MM.1S (cell line): ENCODE data around the gene INHBE.

Experiments used
- DNase-seq: peaks from one replicate; pipeline ENCODE4 v3.0.0-alpha.2; 2015
- H2AFZ ChIP-seq: fragments of 300-600 bp; sonication (generic); 2 replicates; pipeline ENCODE4 v1.6.0; 2016; ENCODE audit warnings: antibody characterized with exemption, low read length
- H3F3A ChIP-seq: fragments of 300-600 bp; sonication (generic); 2 replicates; pipeline ENCODE4 v1.6.1; 2016; ENCODE audit warnings: mild to moderate bottlenecking, antibody characterized with exemption, low read length, moderate library complexity, mixed read lengths; ENCODE audit not compliant: insufficient read depth
- H3K27ac ChIP-seq: fragments of 300-600 bp; sonication (generic); 2 replicates; pipeline ENCODE4 v1.5.1; 2016; ENCODE audit warnings: mild to moderate bottlenecking, low read length
- H3K27me3 ChIP-seq: fragments of 300-600 bp; sonication (generic); replicated peaks from 2 replicates; pipeline ENCODE4 v1.6.0; 2016; ENCODE audit warnings: low read length; ENCODE audit not compliant: insufficient read depth
- H3K36me3 ChIP-seq: fragments of 300-600 bp; sonication (generic); replicated peaks from 2 replicates; pipeline ENCODE4 v1.6.1; 2016; ENCODE audit warnings: mild to moderate bottlenecking, low read length, mixed read lengths; ENCODE audit not compliant: insufficient read depth
- H3K4me1 ChIP-seq: fragments of 300-600 bp; sonication (generic); 2 replicates; pipeline ENCODE4 v1.6.1; 2016; ENCODE audit warnings: low read length, mixed read lengths
- H3K4me2 ChIP-seq: fragments of 300-600 bp; sonication (generic); 2 replicates; pipeline ENCODE4 v1.6.0; 2016; ENCODE audit warnings: low read depth, low read length
- H3K4me3 ChIP-seq: fragments of 300-600 bp; sonication (generic); 2 replicates; pipeline ENCODE4 v1.5.1; 2016; ENCODE audit warnings: low read length, mixed read lengths
- H3K79me2 ChIP-seq: fragments of 300-600 bp; sonication (generic); 2 replicates; pipeline ENCODE4 v1.6.1; 2016; ENCODE audit warnings: mixed run types, low read length, mixed read lengths
- H3K9ac ChIP-seq: fragments of 300-600 bp; sonication (generic); 2 replicates; pipeline ENCODE4 v1.6.1; 2016; ENCODE audit warnings: low read length, mixed read lengths
- H3K9me2 ChIP-seq: fragments of 300-600 bp; sonication (generic); replicated peaks from 2 replicates; pipeline ENCODE4 v1.6.1; 2016; ENCODE audit warnings: mild to moderate bottlenecking, low read length, mixed read lengths; ENCODE audit not compliant: insufficient read depth
- H3K9me3 ChIP-seq: fragments of 300-600 bp; sonication (generic); replicated peaks from 2 replicates; pipeline ENCODE4 v1.6.1; 2016; ENCODE audit warnings: mild to moderate bottlenecking, low read length, mixed read lengths; ENCODE audit not compliant: insufficient read depth
- H4K20me1 ChIP-seq: fragments of 300-600 bp; sonication (generic); 2 replicates; pipeline ENCODE4 v1.6.1; 2016; ENCODE audit warnings: mild to moderate bottlenecking, low read length, moderate library complexity, mixed read lengths; ENCODE audit not compliant: insufficient read depth
- EZH2 ChIP-seq: fragments of 300-600 bp; sonication (generic); optimal IDR thresholded peaks from 2 replicates; pipeline ENCODE3; 2017; ENCODE audit warnings: low read depth, mild to moderate bottlenecking, antibody characterized with exemption, low read length, mixed read lengths
- EZH2phosphoT487 ChIP-seq: fragments of 300-600 bp; sonication (generic); IDR thresholded peaks from 2 replicates; pipeline ENCODE4 v1.6.1; 2018; ENCODE audit warnings: antibody characterized with exemption, low read length
- TF ChIP-seq, protein P1 (sequence below): fragments of 300-600 bp; sonication (generic); IDR thresholded peaks from 2 replicates; pipeline ENCODE4 v1.5.1; 2016; ENCODE audit warnings: antibody characterized with exemption, low read length, mixed read lengths

The INHBE gene

DNA sequence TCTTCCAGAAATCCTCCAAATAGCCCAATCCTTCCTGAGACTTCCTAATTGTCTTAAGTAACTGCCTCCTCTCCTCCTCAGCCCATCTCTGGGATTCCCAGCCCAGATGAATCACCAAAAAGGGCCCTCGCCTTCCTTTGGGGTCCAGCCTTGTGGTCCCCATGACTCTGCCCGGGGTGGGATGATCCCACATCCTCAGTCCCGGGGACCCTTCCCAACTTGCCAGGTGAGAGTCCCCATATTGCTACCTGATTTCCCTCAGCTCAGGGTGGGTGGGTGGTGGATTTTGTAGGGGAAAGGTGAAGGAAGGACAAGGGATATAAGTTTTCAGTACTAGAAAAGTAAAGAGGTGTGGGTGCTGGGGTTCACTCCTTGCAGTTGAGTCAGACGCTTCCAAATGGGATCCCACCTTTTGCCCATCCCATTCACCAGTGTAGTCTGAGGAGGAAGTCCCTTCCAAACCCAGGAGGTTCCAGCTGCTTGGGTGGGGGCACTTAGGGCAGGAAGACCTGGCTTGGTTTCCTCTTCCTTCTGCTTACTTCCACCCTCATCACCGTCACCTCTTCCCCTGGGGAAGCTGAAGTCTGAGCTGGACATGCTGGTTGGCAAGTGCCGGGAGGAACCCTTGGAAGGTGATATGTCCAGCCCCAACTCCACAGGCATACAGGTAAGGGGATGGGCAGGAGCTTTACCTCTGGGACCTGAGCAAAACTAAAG is 10.1 kb downstream of the INHBE start:
- TF ChIP-seq EZH2: no peak
- TF ChIP-seq EZH2phosphoT487: no peak
- TF ChIP-seq, protein P1, sequence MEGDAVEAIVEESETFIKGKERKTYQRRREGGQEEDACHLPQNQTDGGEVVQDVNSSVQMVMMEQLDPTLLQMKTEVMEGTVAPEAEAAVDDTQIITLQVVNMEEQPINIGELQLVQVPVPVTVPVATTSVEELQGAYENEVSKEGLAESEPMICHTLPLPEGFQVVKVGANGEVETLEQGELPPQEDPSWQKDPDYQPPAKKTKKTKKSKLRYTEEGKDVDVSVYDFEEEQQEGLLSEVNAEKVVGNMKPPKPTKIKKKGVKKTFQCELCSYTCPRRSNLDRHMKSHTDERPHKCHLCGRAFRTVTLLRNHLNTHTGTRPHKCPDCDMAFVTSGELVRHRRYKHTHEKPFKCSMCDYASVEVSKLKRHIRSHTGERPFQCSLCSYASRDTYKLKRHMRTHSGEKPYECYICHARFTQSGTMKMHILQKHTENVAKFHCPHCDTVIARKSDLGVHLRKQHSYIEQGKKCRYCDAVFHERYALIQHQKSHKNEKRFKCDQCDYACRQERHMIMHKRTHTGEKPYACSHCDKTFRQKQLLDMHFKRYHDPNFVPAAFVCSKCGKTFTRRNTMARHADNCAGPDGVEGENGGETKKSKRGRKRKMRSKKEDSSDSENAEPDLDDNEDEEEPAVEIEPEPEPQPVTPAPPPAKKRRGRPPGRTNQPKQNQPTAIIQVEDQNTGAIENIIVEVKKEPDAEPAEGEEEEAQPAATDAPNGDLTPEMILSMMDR: no peak
- Histone ChIP-seq H3K27ac (no peak overlapping the region), H3K9ac (no peak overlapping the region), H3K36me3 (no peaks in the 10 kb centered on the region), H3K79me2 (no peaks in the 10 kb centered on the region), H2AFZ (no peak overlapping the region), H3F3A (peaks cover 7% of the 10 kb centered on the region), H3K9me2 (no peaks in the 10 kb centered on the region), H3K4me2 (no peak overlapping the region), H3K4me1 (peaks cover 14% of the 10 kb centered on the region; the same call in 1 of the 2 replicates), H4K20me1 (no peaks in the 10 kb centered on the region), H3K4me3 (no peak overlapping the region), H3K9me3 (no peaks in the 10 kb centered on the region), H3K27me3 (peaks cover 53% of the 10 kb centered on the region)
- DNase-seq: no peak

DNA sequence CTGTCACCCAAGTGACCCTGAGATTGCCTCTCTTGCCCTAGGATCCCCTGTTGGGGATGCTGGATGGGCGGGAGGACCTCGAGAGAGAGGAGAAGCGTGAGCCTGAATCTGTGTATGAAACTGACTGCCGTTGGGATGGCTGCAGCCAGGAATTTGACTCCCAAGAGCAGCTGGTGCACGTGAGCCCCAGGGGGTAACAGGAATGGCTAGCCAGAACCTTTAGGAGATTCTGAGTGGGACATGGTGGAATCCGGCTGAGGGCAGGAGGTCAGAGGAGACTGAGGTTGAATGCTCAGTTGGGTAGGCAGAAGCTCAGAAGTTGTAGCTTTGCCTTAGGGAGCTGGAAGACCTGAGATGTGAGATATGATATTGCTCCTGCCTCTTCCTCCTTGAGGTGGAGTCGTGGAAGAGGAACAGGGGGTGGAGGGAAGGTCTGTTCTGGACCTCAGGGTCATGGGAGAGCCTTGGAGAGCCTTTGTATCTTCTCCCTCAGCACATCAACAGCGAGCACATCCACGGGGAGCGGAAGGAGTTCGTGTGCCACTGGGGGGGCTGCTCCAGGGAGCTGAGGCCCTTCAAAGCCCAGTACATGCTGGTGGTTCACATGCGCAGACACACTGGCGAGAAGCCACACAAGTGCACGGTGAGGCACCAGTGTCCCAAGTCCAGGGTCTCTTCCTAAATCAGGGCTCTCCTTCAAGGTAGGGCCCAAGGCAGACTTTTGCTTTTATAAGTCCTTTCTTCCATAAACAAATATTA is 10.8 kb downstream of the INHBE start:
- H3K9ac ChIP-seq: no peak overlapping the region
- peaks cover 46% of the 10 kb centered on the region for H3K27me3 ChIP-seq
- no peaks in the 10 kb centered on the region for H3K36me3 ChIP-seq

DNA sequence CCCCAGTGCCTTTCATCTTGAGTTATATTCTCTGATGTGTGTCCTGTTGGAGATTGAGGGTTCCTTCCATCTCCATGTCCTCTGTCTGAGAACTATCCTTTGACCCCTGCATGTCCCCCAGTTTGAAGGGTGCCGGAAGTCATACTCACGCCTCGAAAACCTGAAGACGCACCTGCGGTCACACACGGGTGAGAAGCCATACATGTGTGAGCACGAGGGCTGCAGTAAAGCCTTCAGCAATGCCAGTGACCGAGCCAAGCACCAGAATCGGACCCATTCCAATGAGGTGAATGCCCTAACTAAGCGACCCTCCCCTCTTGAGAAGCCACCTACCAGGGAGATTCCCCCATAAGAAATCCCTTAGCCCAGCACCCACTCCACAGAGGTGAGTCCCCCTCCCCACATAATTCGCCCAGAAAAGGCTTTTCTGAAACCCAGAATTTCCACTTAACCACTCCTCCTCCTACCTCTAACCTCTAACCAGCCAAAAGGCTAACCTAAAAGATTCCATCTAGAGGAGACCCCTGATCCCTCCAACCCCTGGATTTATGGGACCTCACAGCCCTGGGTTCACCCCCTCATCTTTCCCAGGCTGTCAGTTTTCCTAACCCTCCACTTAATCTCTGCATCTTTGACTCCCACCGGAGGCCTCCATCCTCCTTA is 12.2 kb downstream of the INHBE start:
- Histone ChIP-seq H3K4me1 (0 out of 2 replicates have a peak, but pooled peaks cover 5% of the 10 kb centered on the region), H3K79me2 (no peaks in the 10 kb centered on the region), H3K27ac (no peak overlapping the region), H3K27me3 (peaks cover 41% of the 10 kb centered on the region), H2AFZ (no peak overlapping the region), H3K9me2 (no peaks in the 10 kb centered on the region), H3F3A (peaks cover 3% of the 10 kb centered on the region), H3K36me3 (no peaks in the 10 kb centered on the region), H3K9ac (no peak overlapping the region), H3K9me3 (no peaks in the 10 kb centered on the region), H4K20me1 (no peaks in the 10 kb centered on the region), H3K4me3 (no peak overlapping the region), H3K4me2 (no peak overlapping the region)
- TF ChIP-seq EZH2phosphoT487 (no peak), EZH2 (no peak)
- TF ChIP-seq, protein P1: no peak
- DNase-seq: no peak

More for the DNA sequence above, 10.8 kb downstream of the INHBE start:
- no peak for DNase-seq
- H3K4me1 ChIP-seq: peaks cover 9% of the 10 kb centered on the region; the same call in 1 of the 2 replicates
- H3K4me3 ChIP-seq: no peak overlapping the region
- TF ChIP-seq EZH2phosphoT487: no peak
- TF ChIP-seq, protein P1: no peak
- no peak for TF ChIP-seq EZH2
- H3K4me2 ChIP-seq: no peak overlapping the region
- no peaks in the 10 kb centered on the region for H3K79me2 ChIP-seq
- H4K20me1 ChIP-seq: no peaks in the 10 kb centered on the region
- no peak overlapping the region for H3K27ac ChIP-seq
- H3F3A ChIP-seq: peaks cover 4% of the 10 kb centered on the region
- H3K9me2 ChIP-seq: no peaks in the 10 kb centered on the region
- H2AFZ ChIP-seq: no peak overlapping the region
- H3K9me3 ChIP-seq: no peaks in the 10 kb centered on the region
